DMS153 treated with DMSO at 0.1 percent for 48 hours (cell line): ENCODE measurements around the gene NPAS3.

Source experiments
- DNase-seq: peaks from one replicate; lab custom pipeline; 2025; ENCODE audit not compliant: unreplicated experiment; lab: John Stamatoyannopoulos, UW

Gene NPAS3

DNA sequence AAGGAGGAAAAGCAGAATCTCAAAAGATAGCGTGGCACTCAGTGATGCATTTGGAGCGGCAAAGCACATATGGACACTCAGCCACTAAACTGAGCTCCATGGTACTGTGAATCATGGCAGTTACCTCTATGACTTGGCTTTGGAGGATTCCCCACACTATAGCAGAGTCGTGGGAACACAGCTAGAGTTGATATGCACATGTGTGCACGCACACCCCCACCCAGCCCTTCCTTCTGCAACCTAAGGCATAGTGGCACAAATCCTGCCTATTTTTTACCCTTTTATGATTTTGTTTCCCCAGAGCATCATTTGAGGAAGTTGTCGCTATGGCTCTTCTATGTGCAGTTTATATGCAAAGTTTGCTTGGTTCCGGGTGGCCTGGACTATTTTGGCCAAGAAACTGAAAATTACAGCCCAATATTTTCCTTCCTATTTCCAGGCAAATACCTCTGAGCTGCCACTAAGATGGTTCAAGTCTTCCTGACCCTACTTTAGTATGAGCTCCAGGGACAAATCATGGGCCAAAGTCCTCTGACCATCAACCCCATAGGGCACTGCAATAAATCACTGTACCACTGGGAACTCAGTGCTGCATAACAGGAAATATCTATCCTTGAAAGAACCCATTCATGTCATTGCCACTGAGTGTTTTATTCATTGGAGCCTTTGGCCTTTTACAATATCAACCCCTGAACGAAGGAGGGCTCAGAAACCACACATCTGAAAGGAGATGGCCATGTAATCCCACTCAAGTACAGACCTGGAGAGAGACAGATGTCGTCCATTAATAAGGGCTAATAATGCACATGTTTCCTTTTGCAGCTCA lies 834.7 kb downstream of the NPAS3 start:
- no peak for DNase-seq

DNA sequence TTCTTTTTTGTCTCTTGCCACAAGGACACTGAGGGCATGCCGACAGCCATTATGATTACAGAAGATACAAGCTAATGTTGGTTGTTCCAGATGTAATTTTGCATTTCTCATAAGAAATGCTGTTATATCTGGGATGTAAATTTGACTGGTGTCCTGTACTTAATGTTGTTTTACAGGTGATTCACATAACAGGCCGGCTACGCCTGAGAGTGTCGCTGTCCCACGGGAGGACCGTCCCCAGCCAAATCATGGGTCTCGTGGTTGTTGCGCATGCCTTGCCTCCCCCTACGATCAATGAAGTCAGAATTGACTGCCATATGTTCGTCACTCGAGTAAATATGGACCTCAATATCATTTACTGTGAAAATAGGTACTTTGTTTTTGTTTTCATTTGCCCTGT lies 835.5 kb downstream of the NPAS3 start:
- DNase-seq: no peak

DNA sequence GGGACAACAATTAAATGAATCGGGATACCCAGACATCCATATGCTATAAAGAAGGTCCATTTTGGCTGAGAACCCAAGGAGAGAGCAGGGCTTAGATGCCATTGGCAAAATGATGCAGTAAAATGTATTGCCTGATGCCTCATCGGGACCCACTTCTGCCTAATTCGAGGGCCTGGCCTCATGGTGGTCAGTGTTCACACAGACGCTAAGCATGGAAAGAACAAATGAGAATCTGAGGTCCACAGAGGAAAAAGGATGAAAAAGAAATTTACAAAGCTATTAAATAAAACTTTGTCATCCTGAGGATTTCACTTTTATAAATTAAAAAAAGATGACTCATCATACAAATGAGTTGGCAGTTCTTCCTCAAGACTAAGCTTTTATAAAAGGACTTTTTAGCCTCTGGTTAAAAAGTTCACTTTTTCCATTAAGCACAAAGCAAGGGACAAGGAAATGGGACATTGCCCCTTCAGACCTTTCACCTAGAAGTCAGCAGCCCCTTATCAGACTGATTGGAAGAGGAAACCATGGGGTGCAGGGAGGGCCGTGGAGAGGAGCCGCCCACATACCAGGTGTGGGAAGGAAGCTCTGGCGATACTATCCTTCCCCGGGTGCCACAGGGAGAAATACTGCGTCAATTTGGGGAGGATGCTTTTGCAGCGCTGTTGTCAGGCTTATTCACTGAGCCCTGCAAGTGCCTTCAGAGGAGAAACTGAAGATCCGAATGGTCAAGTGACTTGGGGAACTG lies 836.2 kb downstream of the NPAS3 start:
- DNase-seq: no peak

DNA sequence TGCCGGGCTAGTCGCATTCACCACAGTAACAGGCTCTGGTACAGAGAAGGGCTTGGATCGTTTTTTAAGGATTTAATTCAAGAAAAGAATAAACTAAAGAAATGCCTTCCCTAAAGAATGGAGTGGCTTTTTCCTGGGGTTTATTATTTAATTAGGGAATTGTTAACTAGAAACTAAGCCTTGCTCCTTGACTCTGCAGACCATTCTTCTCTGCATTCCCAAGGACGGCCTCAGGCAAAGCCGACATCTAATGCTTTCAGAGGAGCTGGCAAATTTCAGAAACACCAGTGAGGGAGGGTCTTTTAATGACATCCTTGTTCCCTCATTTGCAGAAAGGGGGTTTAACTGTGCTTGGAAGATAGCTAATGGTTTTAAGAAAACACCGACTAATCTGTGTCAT lies 838.2 kb downstream of the NPAS3 start:
- DNase-seq: no peak

DNA sequence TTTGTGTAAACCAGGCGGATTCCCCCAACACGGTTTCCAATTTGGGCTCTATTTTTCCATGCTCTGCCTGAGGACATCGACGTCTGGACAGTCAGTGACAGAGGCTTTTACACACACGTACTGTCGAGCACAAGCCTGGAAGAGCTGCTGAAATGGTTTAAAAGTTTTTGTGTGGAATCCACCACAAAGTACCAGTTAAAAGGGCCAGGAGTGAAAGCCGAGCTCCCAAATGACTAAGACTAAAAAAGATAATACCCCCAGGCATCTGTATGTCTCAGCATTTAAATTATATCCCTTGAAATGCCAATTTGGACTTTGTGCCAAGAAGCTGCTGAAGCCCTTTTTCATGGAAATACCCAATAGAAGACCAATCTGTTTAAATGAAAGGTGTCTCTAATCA lies 839.0 kb downstream of the NPAS3 start:
- DNase-seq: no peak

DNA sequence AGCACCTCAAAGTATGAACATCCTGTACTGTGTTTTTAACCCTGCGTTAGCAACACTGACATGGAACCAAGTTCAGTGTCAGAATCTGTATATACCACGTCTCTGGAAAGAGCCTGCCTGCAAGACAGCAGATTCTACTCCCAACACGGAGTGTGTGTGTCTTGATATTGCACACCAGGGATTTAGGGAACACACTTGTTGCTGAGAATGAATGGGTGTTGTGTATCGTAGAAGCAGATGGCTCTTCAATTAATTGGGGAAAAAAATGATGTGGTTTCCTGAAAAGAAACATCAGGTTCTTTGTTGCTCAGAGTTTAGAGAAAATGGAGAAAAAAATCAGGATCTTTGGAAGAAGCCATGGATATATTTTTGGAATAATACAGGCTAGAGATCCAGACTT lies 841.4 kb downstream of the NPAS3 start:
- no peak for DNase-seq

DNA sequence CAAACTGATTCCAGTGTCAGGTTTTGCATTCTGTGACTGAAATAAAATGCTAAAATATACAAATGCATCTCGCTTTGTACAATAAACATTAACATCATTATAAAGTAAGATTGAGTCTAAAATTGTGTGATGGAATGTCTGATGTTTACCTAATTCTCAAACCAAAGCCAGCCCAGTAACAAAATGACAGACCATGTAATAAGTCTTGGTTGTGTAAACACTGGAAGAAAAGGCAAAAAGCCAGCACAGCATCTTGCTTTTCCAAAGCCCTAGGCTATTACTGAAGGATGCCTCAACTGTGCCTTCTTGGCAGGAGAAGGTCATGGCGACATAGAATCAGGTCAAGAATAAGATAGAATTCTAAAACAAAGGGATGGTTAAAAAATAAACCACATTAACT lies 842.6 kb downstream of the NPAS3 start:
- no peak for DNase-seq

DNA sequence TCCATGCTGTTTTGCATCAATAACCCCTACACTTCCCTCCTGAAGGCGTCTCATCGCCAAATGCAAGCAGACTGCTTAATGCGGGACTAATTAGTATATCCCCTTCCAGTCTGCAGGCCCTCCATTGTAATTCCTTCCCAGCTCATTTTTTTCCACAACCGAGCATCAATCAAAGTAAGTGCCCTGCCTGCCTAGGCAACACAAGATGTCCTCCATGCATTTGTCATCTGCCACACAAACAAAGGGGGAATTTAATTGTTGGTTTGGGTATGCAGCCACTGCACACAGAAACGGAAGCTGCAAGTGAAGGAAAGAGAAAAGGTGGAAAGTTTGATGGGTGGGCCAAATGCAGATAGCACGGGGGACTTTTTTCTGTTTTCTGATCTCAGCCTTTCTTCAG lies 844.2 kb downstream of the NPAS3 start:
- no peak for DNase-seq

DNA sequence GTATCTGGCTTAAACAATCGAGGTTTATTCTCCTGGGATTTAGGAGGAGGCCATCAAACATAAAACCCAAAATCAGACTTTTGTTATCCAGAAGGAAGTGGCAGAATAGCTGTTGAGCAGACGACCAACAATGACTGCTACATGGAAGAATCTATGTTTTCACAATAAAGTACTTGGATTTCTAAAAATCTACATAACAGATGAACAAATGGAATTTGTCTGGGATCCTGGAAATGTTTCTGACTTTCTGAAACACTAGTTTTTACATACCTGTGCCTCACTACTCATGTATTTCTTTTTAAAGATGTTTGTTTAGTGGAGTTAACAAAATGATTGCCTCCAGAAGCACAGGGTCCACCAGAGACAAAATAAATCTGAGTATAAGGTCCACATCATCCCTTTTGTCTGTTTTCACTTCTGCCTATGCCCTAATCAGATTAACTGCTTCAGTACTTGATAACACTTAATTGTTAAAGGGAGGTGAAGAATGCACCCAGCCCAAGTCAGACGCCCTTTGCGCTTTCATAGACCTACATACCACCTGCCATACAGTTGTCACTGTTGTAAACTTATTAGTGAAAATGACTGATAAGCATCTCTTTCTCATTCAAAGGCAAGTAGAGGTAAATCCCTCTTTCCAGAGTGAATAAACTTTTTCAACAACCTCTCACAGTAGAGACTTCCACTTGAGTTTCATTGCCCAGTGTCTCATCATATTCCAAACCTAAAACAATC lies 847.6 kb downstream of the NPAS3 start:
- no peak for DNase-seq

DNA sequence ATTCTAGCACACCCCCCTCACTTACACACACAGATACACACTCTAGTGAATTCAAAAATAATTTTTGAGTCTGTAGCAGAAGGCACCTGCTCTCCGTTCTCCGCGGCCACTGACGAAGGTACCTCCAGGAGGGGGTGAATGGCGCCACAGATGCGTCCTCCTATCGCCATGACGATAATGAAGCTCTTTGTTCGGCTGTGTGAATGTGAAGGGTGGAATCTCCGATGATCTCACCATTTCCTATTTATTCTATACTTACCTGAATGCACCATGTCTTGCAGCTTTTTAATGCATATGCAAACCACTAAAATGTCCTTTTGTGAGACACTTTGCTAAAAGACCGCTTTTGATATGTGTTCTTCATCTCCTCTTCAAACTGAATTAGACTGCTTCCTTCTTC lies 849.5 kb downstream of the NPAS3 start:
- DNase-seq: peak; percentile 69

DNA sequence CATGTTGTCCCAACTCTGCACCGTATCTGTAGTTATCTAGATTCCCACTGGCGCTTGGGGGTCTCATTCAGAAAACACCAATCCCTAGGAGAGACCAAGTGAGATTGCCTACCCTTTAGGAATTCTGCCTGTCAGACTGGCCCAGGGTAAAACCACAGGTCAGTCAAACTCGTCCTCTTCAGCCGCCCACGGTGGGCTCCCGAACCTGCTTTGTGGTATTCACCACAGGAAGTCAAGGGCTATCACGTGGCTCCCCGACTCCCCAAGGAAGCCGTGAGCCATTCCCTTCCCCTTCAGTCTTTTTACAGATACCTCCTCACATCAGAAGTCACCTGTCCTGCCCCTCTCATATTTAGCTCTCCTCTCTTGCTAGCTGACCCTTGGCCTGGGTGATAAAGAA lies 852.3 kb downstream of the NPAS3 start:
- no peak for DNase-seq

DNA sequence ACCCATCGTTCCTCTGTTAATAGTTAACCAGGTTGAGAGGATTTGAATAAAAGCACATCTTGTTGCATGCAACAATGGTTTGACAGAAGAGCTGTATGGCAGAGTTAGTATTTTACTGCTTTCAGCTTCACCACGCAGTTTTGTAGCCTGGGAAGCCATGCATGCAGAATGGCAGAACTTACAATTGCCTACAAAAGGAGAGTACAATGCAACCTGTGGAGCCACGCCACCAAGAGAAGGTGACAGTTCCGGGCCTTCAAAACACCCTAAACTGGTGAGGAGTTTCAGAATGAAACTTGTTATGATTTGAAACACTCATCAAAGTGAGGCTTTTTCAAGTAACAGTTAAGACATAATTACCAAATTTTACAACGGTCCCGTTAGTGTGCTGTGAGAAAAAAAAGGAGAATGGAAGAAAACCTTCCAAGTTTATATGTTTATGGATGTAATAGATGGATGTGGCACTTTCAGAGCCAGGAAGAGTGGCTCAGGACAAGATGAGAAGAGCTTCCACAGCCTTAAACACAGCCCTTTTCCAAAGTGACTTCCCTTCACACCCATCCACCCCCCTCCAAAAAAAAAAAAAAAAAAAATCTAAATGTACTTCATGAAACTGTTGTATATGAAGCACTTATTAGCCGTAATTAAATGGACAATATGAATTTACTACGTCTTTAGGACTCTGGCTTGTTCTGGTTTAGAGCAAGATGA lies 853.5 kb downstream of the NPAS3 start:
- no peak for DNase-seq

DNA sequence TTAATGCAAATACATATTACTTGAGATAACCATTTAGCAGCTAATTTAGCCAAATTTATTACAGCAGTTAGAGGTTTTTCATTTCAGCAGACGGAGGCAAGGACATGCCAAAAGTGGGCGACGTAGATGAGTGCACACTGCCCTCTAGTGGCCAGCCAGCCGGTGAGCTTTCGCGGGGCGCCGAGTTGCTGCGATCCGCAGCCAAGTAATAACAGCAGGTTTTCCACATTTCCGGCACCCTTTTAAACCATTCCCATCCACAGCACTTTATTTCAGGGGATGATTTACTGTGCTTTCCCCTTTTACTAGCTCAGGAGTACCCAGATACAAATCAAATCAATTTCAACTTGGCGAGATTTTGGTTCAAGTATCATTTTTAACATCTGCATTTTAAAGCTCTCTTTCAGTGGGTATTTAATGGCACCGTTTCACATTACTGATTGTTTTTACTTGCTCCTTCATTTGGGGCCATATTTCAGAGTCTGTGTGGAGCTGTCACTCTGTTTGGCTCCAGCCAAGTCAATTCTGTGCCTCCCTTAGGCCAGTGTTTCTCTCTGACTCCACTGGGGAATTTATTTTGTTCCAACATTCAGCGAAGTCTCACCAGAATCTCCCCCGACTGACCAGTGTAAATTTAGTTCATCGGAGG lies 854.2 kb downstream of the NPAS3 start:
- DNase-seq: peak; percentile 79

DNA sequence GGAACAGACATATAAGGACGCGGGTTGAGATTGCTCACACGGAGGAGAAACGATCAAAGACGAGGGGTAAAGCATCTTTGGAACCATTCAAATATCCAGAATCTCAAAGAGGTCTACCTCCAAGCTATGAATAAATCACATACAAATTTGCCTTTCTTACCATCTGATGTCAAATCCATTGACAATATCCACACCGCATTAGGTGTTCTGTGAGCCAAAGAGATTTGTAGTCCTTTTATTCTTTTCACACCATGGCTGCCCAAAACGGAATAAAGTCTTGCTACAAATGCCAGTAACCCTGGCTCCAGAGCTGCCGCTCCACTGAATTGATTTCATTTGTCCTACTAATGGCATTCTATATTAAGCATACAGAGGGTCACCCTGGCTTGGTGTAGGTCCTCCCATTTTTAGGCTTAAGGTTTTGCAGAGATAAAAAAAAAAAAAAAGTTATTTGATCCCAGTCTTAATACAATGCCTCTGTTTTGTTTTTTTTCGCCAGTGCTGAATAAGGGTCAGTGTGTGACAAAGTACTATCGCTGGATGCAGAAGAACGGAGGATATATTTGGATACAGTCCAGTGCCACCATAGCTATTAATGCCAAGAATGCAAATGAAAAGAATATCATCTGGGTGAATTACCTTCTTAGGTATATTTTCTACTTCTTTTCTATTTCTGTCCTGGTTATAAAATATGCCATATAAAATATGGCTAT lies 854.9 kb downstream of the NPAS3 start:
- no peak for DNase-seq

DNA sequence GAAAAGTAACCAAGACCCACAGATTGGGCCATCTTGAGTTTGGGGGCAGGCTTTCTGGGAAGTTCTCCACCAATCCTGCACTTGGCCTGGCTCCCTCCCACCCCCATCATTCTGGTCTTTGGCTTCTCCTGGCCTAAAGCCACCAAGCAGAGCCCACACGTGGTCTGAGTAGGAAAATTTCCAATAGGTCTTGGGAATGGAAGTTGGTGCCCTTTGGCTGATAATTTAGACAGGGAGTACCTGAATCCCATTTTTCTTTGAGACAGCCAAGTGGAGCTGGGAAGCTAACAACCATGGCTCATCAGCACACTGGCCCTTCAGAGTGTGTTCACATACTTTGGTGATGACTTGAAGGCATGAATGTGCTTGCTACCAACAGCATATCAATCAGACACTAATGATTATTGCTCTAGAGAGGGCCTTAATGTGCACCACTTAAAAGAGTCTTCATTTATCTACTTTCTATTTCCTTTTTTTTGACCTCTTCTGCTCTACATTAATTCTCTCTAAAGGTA lies 856.2 kb downstream of the NPAS3 start:
- DNase-seq: no peak

DNA sequence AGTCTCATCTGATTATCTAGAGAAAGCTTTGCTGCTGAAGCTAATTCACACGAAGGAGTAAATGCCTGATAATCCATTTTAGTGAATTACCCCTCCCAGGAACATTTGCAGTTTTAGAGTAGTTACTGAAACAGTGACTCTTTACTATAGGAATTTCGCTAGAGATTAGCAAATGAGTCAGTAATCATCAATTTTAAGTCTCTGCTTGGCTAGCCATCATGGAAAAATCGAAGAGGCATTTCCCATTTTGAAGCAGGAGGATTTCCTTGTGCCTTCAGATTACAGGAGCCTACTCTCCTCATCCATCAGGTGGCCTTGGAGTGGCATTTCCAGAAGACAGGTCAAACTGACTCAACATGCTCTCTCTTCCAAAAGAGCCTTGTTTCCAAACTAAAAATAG lies 857.7 kb downstream of the NPAS3 start:
- DNase-seq: no peak

DNA sequence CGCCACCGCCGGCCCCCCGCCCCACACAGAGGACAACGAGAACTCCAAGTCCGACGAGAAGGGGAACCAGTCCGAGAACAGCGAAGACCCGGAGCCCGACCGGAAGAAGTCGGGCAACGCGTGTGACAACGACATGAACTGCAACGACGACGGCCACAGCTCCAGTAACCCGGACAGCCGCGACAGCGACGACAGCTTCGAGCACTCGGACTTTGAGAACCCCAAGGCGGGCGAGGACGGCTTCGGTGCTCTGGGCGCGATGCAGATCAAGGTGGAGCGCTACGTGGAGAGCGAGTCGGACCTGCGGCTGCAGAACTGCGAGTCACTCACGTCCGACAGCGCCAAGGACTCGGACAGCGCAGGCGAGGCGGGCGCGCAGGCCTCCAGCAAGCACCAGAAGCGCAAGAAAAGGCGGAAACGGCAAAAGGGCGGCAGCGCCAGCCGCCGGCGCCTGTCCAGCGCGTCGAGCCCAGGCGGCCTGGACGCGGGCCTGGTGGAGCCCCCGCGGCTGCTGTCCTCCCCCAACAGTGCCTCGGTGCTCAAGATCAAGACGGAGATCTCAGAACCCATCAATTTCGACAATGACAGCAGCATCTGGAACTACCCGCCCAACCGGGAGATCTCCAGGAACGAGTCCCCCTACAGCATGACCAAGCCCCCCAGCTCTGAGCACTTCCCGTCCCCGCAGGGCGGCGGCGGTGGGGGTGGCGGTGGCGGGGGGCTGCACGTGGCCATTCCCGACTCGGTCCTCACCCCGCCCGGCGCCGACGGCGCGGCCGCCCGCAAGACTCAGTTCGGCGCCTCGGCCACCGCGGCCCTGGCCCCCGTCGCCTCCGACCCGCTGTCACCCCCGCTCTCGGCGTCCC lies 861.3 kb downstream of the NPAS3 start:
- no peak for DNase-seq

DNA sequence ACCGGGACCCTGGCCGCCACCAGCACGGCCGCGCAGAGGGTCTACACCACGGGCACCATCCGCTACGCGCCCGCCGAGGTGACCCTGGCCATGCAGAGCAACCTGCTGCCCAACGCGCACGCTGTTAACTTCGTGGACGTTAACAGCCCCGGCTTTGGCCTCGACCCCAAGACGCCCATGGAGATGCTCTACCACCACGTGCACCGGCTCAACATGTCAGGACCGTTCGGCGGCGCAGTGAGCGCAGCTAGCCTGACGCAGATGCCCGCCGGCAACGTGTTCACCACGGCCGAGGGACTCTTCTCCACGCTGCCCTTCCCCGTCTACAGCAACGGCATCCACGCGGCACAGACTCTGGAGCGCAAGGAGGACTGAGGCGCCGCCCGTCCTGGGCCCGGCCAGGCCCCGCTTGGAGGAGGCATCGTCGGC lies 862.1 kb downstream of the NPAS3 start:
- no peak for DNase-seq

DNA sequence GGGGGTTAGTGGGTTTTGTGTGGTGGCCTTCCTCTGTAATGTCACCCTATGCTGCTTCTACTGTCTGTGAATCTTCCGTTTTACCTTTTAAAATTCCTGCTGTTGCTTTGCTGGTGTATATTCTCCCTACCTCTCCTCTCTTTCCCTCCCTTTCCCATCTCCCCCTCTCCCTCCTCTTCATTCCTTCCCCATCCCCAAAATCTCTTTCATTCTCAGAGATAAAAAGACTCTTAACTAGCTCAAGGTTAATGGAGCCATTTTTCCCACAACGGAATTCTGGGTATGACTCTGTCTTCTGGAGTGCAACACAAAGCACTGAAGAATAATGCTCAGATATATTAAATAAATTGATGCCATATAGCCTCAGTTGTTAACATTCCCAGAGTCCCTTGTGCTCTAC lies 864.1 kb downstream of the NPAS3 start:
- DNase-seq: no peak
